Prostate gland (tissue), 2 donors: ENCODE measurements around the gene SIAE. TPM values are rescaled to one million over a fixed set of nuclear protein-coding genes. Genes with fewer than 3 reads are reported as not detected.
A peak's percentile ranks its signal among the peaks of the same experiment; 100 is the strongest.

Source experiments
- DNase-seq: peaks from one replicate; pipeline ENCODE4 v3.0.0-alpha.2; 2019; ENCODE audit warnings: low spot score
- H3K27ac ChIP-seq, 2 donors: fragments of 200-600 bp; sonication (generic); 2 replicates each; pipeline ENCODE4 v1.5.1; 2017 to 2019
- H3K27me3 ChIP-seq: fragments of 200-600 bp; sonication (generic); replicated peaks from 2 replicates; pipeline ENCODE4 v1.5.1; 2019; ENCODE audit not compliant: insufficient read depth
- H3K36me3 ChIP-seq, 2 donors: fragments of 200-600 bp; sonication (generic); 1 replicate in 1 of 2; 2 replicates in 1 of 2; pipeline versions ENCODE4 v1.5.1 to v1.8.1; 2017 to 2019
- H3K4me1 ChIP-seq: fragments of 200-600 bp; sonication (generic); replicated peaks from 2 replicates; pipeline ENCODE4 v1.5.1; 2019
- H3K4me3 ChIP-seq, 2 donors: fragments of 200-600 bp; sonication (generic); 2 replicates each; pipeline ENCODE4 v1.5.1; 2017 to 2019
- H3K9me3 ChIP-seq: fragments of 200-600 bp; sonication (generic); 2 replicates; pipeline ENCODE4 v1.5.1; 2017
- POLR2A ChIP-seq: fragments of 450-650 bp; IDR thresholded peaks from one replicate; pipeline ENCODE4 v1.6.1; 2016; ENCODE audit warnings: antibody characterized with exemption, mild to moderate bottlenecking
- POLR2AphosphoS5 ChIP-seq: sonication (generic); formaldehyde crosslinking; IDR thresholded peaks from one replicate; pipeline ENCODE4 v1.6.1; 2017; ENCODE audit warnings: antibody characterized with exemption
- WGBS: methylation state at CpG from one replicate; pipeline ENCODE4 v1.1.5; 2018; 5-methylcytosine and 5-hydroxymethylcytosine counted together
- intact Hi-C: fragments of 100-400 bp; cut with DNase I; formaldehyde crosslinking; loops from one replicate; pipeline ENCODE4 v1.14.2; 2022
- total RNA-seq, 2 donors: library from RNA; depleted of rRNA; stranded (reverse); fragments of >200 nt; gene quantifications; one replicate each; pipeline ENCODE4 v1.1.0, GENCODE V29; 2016
- TF ChIP-seq, protein P1 (sequence below), 4 experiments: fragments of 200-600 bp in 2 of 4; fragments of 450-650 bp in 2 of 4; sonication (generic) in 2 of 4; IDR thresholded peaks; 1 replicate in 3 of 4; 2 replicates in 1 of 4; pipeline ENCODE4 v1.5.1; 2016 to 2019; ENCODE audit warnings: antibody characterized with exemption in 4 of 4, mild to moderate bottlenecking in 2 of 4, moderate library complexity in 2 of 4

Gene SIAE
- total RNA-seq, 2 donors from 2014 or later, result 20.4 to 30.1 TPM

DNA sequence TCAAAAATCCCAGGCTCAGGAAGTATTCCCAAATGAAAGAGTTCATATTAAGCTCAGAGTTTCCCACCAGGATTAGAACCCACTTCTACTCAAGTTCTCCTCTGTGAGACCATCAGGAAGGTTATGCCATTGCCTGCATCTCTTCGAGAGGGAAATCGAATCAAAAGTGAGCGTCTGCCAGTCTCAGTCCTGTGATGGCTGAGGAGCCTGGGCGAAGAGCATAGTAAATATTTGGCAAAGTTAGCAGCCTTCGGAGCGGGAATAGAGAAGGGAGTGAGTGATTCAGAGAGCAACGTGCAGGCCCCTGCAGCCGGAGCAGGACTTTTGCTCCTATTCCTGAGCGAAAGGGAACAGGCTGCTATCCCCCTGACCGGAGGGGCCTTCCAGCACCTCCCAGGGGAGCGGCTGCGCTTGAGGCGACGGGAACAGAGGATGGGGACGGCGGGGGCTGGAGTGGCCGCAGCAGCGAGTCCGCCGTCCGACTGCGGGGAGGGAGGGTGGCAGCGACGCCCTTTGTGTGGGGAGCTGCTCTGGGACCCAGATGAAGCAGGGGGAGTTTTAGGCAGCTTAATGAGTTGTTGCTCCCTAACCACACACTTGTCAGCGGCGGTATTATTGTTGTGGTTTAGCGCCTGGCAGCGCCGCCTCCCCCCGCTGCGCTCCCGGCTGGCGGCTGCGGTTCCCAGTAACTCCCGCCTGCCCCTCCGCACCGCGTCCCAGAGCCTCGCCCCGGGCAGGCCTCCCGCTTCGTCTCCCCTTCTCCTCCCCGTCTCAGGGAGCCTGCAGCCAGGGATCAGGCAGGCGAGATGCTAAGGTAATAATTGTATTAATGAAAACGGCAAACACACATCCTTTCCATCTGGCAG lies 44.5 kb upstream of the SIAE start:
- under 1% methylated on average over 45 of the region's 45 CpGs for WGBS
- peak overlapping the region; percentile 6 to 30 for H3K4me3 ChIP-seq
- intact Hi-C loops, result no loop called here

DNA sequence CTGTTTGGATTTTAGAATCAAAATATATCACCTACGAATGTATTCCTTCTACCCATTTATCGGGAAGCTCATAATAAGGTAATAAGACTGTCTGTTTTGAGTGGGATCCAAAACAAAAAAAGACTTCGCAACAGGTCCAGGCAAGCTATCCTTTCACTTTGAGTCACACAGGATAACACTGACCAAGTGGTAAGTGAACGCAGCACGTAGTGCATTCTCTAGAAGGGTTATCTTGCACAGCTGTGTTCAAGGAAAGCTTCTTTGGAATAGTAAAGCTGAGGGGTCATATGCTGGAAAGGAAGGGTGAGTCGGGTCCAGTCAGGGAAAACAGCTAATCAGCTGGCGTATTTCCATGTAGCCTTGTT lies 43.9 kb upstream of the SIAE start:
- DNase-seq, result no peak
- intact Hi-C loops, result no loop called here
- no peak overlapping the region for H3K27ac ChIP-seq
- H3K27me3 ChIP-seq, result no peaks in the 10 kb centered on the region
- no peaks in the 10 kb centered on the region for H3K4me1 ChIP-seq
- 28% methylated on average over 7 of the region's 7 CpGs for WGBS
- H3K4me3 ChIP-seq, result no peak overlapping the region
- no peaks in the 10 kb centered on the region for H3K9me3 ChIP-seq
- no peak for TF ChIP-seq POLR2AphosphoS5
- TF ChIP-seq, protein P1, sequence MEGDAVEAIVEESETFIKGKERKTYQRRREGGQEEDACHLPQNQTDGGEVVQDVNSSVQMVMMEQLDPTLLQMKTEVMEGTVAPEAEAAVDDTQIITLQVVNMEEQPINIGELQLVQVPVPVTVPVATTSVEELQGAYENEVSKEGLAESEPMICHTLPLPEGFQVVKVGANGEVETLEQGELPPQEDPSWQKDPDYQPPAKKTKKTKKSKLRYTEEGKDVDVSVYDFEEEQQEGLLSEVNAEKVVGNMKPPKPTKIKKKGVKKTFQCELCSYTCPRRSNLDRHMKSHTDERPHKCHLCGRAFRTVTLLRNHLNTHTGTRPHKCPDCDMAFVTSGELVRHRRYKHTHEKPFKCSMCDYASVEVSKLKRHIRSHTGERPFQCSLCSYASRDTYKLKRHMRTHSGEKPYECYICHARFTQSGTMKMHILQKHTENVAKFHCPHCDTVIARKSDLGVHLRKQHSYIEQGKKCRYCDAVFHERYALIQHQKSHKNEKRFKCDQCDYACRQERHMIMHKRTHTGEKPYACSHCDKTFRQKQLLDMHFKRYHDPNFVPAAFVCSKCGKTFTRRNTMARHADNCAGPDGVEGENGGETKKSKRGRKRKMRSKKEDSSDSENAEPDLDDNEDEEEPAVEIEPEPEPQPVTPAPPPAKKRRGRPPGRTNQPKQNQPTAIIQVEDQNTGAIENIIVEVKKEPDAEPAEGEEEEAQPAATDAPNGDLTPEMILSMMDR (IDR thresholded peaks at IDR 0.05), result no peak
- no peaks in the 10 kb centered on the region for H3K36me3 ChIP-seq

More for the DNA sequence above, 44.5 kb upstream of the SIAE start:
- H3K36me3 ChIP-seq, result no peaks in the 10 kb centered on the region
- no peak overlapping the region for H3K27ac ChIP-seq
- H3K4me1 ChIP-seq, result no peaks in the 10 kb centered on the region
- DNase-seq, result no peak
- H3K27me3 ChIP-seq, result no peaks in the 10 kb centered on the region
- H3K9me3 ChIP-seq, result no peaks in the 10 kb centered on the region
- TF ChIP-seq POLR2A (no peak), POLR2AphosphoS5 (no peak)
- TF ChIP-seq, protein P1 (IDR thresholded peaks at IDR 0.05), result no peak

DNA sequence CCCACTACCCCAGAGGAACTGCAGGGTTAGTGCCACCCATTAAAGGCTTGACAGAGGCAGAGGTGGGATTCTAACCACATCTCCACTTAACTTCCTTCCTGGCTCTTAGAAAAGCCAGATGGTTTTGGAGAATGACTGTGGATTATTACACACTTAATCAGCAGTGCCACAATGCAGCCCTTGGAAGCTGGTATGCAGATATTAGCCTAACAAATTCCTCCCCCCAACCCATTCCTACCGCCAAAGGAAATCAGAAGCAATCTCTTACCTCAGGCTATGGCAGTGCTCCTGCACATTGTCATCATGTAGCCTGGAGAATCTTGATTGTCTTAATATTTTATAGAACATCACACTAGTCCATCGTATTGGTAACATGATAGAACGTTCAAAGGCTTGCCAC lies 43.1 kb upstream of the SIAE start:
- TF ChIP-seq, protein P1 (IDR thresholded peaks at IDR 0.05), result no peak
- TF ChIP-seq POLR2AphosphoS5 (no peak), POLR2A (no peak)
- no peaks in the 10 kb centered on the region for H3K36me3 ChIP-seq
- no peak overlapping the region for H3K4me3 ChIP-seq
- no peaks in the 10 kb centered on the region for H3K9me3 ChIP-seq
- DNase-seq, result no peak
- H3K27me3 ChIP-seq, result no peaks in the 10 kb centered on the region
- H3K4me1 ChIP-seq, result no peaks in the 10 kb centered on the region
- WGBS, result 45% methylated on average over 3 of the region's 3 CpGs
- H3K27ac ChIP-seq, result no peak overlapping the region
- intact Hi-C loops, result no loop called here

DNA sequence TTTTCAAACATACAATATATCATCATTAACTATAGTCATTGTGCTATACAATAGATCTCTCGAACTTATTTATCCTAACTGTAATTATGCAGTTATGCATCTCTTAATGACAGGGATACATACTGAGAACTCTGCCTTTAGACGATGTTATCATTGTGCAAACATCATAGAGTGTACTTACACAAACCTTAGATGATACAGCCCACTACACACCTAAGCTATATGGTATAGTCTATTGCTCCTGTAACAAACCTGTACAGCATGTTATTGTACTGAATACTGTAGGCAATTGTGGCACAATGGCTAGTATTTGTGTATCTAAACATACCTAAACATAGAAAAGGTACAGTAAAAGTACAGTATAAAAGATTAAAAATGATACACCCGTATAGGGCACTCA lies 38.9 kb upstream of the SIAE start:
- intact Hi-C loops, result no loop called here
- Histone ChIP-seq H3K27ac (no peak overlapping the region), H3K4me1 (no peaks in the 10 kb centered on the region), H3K36me3 (no peaks in the 10 kb centered on the region), H3K9me3 (no peaks in the 10 kb centered on the region), H3K4me3 (no peak overlapping the region), H3K27me3 (no peaks in the 10 kb centered on the region)
- WGBS, result 47% methylated on average over 3 of the region's 3 CpGs
- no peak for DNase-seq
- TF ChIP-seq POLR2AphosphoS5 (no peak), POLR2A (no peak)
- TF ChIP-seq, protein P1 (IDR thresholded peaks at IDR 0.05), result no peak

DNA sequence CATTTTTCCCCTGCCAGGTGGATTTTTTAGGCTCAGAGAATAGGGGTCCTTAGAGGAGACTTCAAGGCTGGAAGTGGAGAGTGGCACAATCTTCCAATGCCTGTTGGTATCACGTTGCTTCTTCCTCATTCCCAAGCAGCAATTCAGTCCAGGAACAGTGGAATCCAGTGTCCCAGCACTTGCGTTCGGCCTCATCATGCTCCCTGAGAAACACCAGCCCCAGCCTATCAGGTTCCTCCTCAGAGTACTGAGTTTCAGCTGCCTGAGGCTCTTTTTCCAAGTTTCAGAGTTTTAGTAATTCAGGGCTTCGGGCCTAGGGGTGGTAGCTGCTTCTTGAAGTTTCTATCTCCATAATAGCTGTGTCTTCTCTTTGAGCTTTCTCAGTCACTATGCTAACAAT lies 34.3 kb upstream of the SIAE start:
- 81% methylated on average over 4 of the region's 4 CpGs for WGBS
- Histone ChIP-seq H3K27ac (no peak overlapping the region), H3K4me3 (no peak overlapping the region), H3K27me3 (no peaks in the 10 kb centered on the region), H3K4me1 (no peaks in the 10 kb centered on the region), H3K36me3 (no peaks in the 10 kb centered on the region), H3K9me3 (no peaks in the 10 kb centered on the region)
- TF ChIP-seq, protein P1 (IDR thresholded peaks at IDR 0.05), result no peak
- TF ChIP-seq POLR2A (no peak), POLR2AphosphoS5 (no peak)
- no peak for DNase-seq
- intact Hi-C loops, result no loop called here
